Caco-2 (cell line): ENCODE results near the gene DPEP2. TPM values are rescaled to one million over a fixed set of nuclear protein-coding genes. Genes with fewer than 3 reads are reported as not detected.

ENCODE experiments used
- BruUV-seq: library from RNA; stranded (reverse); fragments of 400-500 nt; replicated peaks from 2 replicates; lab custom pipeline; 2021; lab: Mats Ljungman, UMichigan
- CTCF ChIA-PET: fragments of 300-600 bp; sonication (Branson Sonifier 250); formaldehyde crosslinking; loops from one replicate; lab custom pipeline; 2022; ENCODE audit warnings: antibody characterized with exemption; lab: Charles Lee
- POLR2A ChIA-PET: fragments of 300-600 bp; sonication (Branson Sonifier 250); formaldehyde crosslinking; loops from one replicate; lab custom pipeline; 2022; ENCODE audit warnings: antibody characterized with exemption; lab: Charles Lee
- DNase-seq, 2 experiments: peaks; one replicate each; pipeline versions ENCODE4 v3.0.0 to v3.0.0-alpha.2; 2020 to 2022
- H3K27me3 ChIP-seq: replicated peaks from 2 replicates; pipeline ENCODE4 v1.6.0; 2011; ENCODE audit warnings: low read length; ENCODE audit not compliant: control insufficient read depth, insufficient read depth
- H3K36me3 ChIP-seq: 2 replicates; pipeline ENCODE4 v1.5.1; 2011; ENCODE audit warnings: low read length; ENCODE audit not compliant: control insufficient read depth, insufficient read depth
- H3K4me1 ChIP-seq: fragments of 250-450 bp; sonication (Bioruptor Pico); 2 replicates; pipeline ENCODE4 v1.5.1; 2020; ENCODE audit warnings: mild to moderate bottlenecking
- H3K4me3 ChIP-seq: 2 replicates; pipeline ENCODE4 v1.5.1; 2011; ENCODE audit warnings: low read depth, mild to moderate bottlenecking, control low read depth, low read length
- H3K9me3 ChIP-seq: fragments of 250-450 bp; sonication (Bioruptor Pico); 2 replicates; pipeline ENCODE4 v1.5.1; 2020; ENCODE audit warnings: mild to moderate bottlenecking, moderate library complexity
- H3K27ac Mint-ChIP-seq: one replicate; pipeline ENCODE4 v1.8.0; 2022; ENCODE audit warnings: mixed read lengths; ENCODE audit not compliant: unreplicated experiment
- H3K27me3 Mint-ChIP-seq: one replicate; pipeline ENCODE4 v1.8.0; 2022; ENCODE audit warnings: mixed read lengths; ENCODE audit not compliant: insufficient read depth, unreplicated experiment
- H3K36me3 Mint-ChIP-seq: one replicate; pipeline ENCODE4 v1.8.0; 2022; ENCODE audit warnings: mild to moderate bottlenecking, mixed read lengths; ENCODE audit not compliant: insufficient read depth, unreplicated experiment
- H3K4me1 Mint-ChIP-seq: one replicate; pipeline ENCODE4 v1.8.0; 2022; ENCODE audit warnings: low read depth, mixed read lengths; ENCODE audit not compliant: unreplicated experiment
- H3K4me3 Mint-ChIP-seq: one replicate; pipeline ENCODE4 v1.8.0; 2022; ENCODE audit warnings: mild to moderate bottlenecking, moderate library complexity, mixed read lengths; ENCODE audit not compliant: unreplicated experiment
- H3K9me3 Mint-ChIP-seq: one replicate; pipeline ENCODE4 v1.8.0; 2022; ENCODE audit warnings: mixed read lengths; ENCODE audit not compliant: unreplicated experiment
- intact Hi-C: fragments of 100-400 bp; cut with micrococcal nuclease; formaldehyde crosslinking; loops from one replicate; pipeline ENCODE4 v1.10.0; 2022; ENCODE audit not compliant: unreplicated experiment
- total RNA-seq: library from RNA; stranded (reverse); gene quantifications from 2 replicates; pipeline ENCODE4 v1.2.3, GENCODE V29; 2022
- TF ChIP-seq, protein P1 (sequence below), 2 experiments: fragments of 200-600 bp in 1 of 2; IDR thresholded peaks; 1 replicate in 1 of 2; 2 replicates in 1 of 2; pipeline versions ENCODE4 v1.5.1 to v1.8.0; 2011 to 2022; ENCODE audit warnings: antibody characterized with exemption in 1 of 2, control low read depth in 1 of 2, inconsistent platforms in 1 of 2, low read depth in 1 of 2, low read length in 1 of 2, mild to moderate bottlenecking in 1 of 2, moderate library complexity in 1 of 2; ENCODE audit not compliant: insufficient read depth in 1 of 2, severe bottlenecking in 1 of 2, unreplicated experiment in 1 of 2

Gene DPEP2
- total RNA-seq, 1 experiment from 2014 or later: not detected

DNA sequence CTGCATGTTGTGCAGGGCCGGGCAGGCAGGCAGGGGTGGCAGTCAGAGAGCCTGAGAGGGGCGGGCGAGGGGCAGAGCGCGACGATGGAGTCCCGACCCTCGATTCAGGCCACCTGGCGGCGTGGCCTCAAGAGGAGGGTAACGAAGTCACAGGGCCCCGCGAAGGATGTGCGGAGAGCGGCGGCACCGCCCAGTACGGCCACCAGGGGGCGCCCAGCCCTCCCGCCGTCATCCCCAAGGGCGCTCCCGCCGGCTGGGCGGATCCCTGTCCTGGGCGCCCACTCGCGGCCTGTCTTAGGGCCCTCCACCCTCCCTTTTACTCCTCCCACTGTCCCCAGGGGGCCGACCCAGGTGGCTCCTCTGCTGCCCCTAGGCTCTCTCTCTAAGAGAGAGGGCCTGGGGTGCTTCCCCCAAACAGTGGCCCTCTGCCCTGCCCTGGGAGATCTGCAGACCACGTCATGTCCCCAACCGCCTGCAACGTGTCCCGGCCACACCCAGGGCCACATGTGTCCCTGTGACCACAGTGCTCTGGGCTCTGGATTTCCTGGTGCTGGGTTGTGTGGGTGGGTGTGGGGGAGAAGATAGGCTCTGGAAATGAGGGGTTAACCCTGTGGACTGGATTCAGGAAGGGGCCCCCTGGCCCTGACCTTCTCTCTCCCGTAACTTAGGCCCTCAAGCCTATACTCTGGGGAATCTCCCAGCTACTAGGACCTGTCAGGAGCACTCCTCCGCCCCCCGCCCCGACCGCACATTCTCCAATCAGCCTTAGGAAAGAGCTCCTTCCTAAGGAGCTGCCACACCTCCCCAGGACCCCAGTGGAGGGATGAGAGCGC is 5.9 kb downstream of the DPEP2 start:
- BruUV-seq: no TSS peak

DNA sequence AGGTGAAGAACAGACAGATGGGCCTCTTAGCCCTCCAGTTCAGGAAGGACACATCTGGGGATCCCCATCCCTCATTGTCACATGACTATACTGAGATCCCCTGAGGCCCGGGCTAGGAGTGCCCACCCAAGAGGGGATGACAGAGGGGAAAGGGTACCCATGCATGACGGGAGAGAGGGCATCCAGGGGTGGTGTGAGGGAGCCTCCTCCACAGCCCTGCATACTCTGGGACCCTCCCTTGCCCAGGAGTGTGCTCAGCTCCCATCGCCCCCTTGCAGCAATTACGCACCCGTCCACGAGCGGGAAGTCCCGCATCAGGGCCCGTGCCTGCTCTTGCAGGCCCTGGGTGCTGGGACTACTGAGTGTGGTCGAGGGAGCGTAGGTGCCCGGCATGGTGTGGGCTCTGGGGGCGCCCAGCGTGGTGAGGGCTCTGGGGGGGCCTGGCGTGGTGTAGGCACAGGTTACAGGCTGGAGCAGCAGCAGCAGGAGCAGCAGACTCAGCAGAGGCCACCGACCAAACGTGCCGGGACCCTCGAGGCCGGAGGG is 6.5 kb downstream of the DPEP2 start:
- intact Hi-C loops: loop anchor here (1.0 to 2.0 kb wide), 4 partner anchors 48 to 242 kb away; no protein-coding TSS in a partner anchor
- Histone ChIP-seq H3K36me3 (no peaks in the 10 kb centered on the region), H3K9me3 (no peaks in the 10 kb centered on the region), H3K4me3 (no peak overlapping the region), H3K4me1 (peaks cover 7% of the 10 kb centered on the region), H3K27me3 (no peaks in the 10 kb centered on the region)
- Mint-ChIP-seq H3K9me3 (no peaks in the 10 kb centered on the region), H3K27me3 (no peaks in the 10 kb centered on the region), H3K4me3 (no peak overlapping the region), H3K36me3 (no peaks in the 10 kb centered on the region), H3K4me1 (no peaks in the 10 kb centered on the region), H3K27ac (no peak overlapping the region)
- CTCF ChIA-PET: no interaction called here
- TF ChIP-seq, protein P1, sequence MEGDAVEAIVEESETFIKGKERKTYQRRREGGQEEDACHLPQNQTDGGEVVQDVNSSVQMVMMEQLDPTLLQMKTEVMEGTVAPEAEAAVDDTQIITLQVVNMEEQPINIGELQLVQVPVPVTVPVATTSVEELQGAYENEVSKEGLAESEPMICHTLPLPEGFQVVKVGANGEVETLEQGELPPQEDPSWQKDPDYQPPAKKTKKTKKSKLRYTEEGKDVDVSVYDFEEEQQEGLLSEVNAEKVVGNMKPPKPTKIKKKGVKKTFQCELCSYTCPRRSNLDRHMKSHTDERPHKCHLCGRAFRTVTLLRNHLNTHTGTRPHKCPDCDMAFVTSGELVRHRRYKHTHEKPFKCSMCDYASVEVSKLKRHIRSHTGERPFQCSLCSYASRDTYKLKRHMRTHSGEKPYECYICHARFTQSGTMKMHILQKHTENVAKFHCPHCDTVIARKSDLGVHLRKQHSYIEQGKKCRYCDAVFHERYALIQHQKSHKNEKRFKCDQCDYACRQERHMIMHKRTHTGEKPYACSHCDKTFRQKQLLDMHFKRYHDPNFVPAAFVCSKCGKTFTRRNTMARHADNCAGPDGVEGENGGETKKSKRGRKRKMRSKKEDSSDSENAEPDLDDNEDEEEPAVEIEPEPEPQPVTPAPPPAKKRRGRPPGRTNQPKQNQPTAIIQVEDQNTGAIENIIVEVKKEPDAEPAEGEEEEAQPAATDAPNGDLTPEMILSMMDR (IDR thresholded peaks at IDR 0.05; ENCODE audit: insufficient read depth in 1 of 2, low read depth in 1 of 2, low read length in 1 of 2, severe bottlenecking in 1 of 2, unreplicated experiment in 1 of 2): no peak
- no peak for DNase-seq
- POLR2A ChIA-PET: no interaction called here
- no TSS peak for BruUV-seq

More for the DNA sequence above, 5.9 kb downstream of the DPEP2 start:
- H3K36me3 ChIP-seq: no peaks in the 10 kb centered on the region
- no peak overlapping the region for H3K4me3 ChIP-seq
- peak; percentile 80 to 86 for DNase-seq
- Mint-ChIP-seq H3K36me3 (no peaks in the 10 kb centered on the region), H3K4me3 (peak overlapping the region; percentile 37), H3K27me3 (no peaks in the 10 kb centered on the region), H3K27ac (no peak overlapping the region), H3K4me1 (no peaks in the 10 kb centered on the region), H3K9me3 (no peaks in the 10 kb centered on the region)
- TF ChIP-seq, protein P1 (IDR thresholded peaks at IDR 0.05; ENCODE audit: insufficient read depth in 1 of 2, low read depth in 1 of 2, low read length in 1 of 2, severe bottlenecking in 1 of 2, unreplicated experiment in 1 of 2): peak; percentile 95
- ChIA-PET CTCF (interaction anchor here (0.5 to 1.0 kb wide), 9 partner anchors 11 to 872 kb away, joined by 3 to 12 read pairs (median 3); partner anchors contain the start of genes DDX28 and DUS2), POLR2A (interaction anchor here (0.6 kb wide), 2 partner anchors 27 to 58 kb away, joined by 3 to 5 read pairs; no protein-coding TSS in a partner anchor)
- intact Hi-C loops: loop anchor here (1.0 to 2.0 kb wide), 4 partner anchors 47 to 241 kb away; no protein-coding TSS in a partner anchor
- H3K27me3 ChIP-seq: no peaks in the 10 kb centered on the region
- H3K9me3 ChIP-seq: no peaks in the 10 kb centered on the region
- peaks cover 7% of the 10 kb centered on the region for H3K4me1 ChIP-seq

DNA sequence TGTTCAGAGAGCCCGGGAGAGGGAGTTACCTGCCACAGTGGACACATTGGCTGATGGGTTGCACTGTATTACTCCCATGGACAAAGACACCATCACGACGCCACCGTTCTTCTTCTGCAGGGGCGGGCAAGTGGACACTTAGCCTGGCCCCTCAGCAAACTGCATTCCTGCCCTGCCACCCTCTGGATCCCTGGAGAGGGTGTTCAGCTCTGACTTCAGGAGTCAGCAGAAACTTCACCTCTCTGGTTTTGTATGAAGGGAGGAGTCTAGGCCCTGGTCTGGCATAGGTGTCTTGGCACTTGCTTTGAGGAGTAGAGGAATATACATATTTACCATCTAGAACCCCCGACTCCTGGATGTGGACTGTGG is 9.3 kb downstream of the DPEP2 start:
- H3K27ac Mint-ChIP-seq: no peak overlapping the region
- BruUV-seq: no TSS peak
- POLR2A ChIA-PET: no interaction called here

More for the DNA sequence above, 9.3 kb downstream of the DPEP2 start:
- Histone ChIP-seq H3K36me3 (no peaks in the 10 kb centered on the region), H3K4me1 (peaks cover 7% of the 10 kb centered on the region), H3K4me3 (no peak overlapping the region), H3K9me3 (no peaks in the 10 kb centered on the region), H3K27me3 (no peaks in the 10 kb centered on the region)
- no peaks in the 10 kb centered on the region for H3K9me3 Mint-ChIP-seq
- H3K4me1 Mint-ChIP-seq: peaks cover 1% of the 10 kb centered on the region
- no peak for DNase-seq
- intact Hi-C loops: no loop called here
- TF ChIP-seq, protein P1 (IDR thresholded peaks at IDR 0.05; ENCODE audit: insufficient read depth in 1 of 2, low read depth in 1 of 2, low read length in 1 of 2, severe bottlenecking in 1 of 2, unreplicated experiment in 1 of 2): no peak
- no peaks in the 10 kb centered on the region for H3K36me3 Mint-ChIP-seq
- no peaks in the 10 kb centered on the region for H3K27me3 Mint-ChIP-seq
- CTCF ChIA-PET: no interaction called here
- no peak overlapping the region for H3K4me3 Mint-ChIP-seq
